GM12875 (cell line): ENCODE results near the gene KEL.

Experiments used
- H3K4me3 ChIP-seq: one replicate; pipeline ENCODE4 v1.5.1; 2011; ENCODE audit warnings: low read depth, low read length, control low read depth
- TF ChIP-seq, protein P1 (sequence below): IDR thresholded peaks from 2 replicates; pipeline ENCODE4 v1.5.1; 2011; ENCODE audit warnings: low read depth, mild to moderate bottlenecking, control low read depth, inconsistent platforms, low read length, moderate library complexity, borderline replicate concordance; ENCODE audit not compliant: insufficient read depth

The KEL gene

DNA sequence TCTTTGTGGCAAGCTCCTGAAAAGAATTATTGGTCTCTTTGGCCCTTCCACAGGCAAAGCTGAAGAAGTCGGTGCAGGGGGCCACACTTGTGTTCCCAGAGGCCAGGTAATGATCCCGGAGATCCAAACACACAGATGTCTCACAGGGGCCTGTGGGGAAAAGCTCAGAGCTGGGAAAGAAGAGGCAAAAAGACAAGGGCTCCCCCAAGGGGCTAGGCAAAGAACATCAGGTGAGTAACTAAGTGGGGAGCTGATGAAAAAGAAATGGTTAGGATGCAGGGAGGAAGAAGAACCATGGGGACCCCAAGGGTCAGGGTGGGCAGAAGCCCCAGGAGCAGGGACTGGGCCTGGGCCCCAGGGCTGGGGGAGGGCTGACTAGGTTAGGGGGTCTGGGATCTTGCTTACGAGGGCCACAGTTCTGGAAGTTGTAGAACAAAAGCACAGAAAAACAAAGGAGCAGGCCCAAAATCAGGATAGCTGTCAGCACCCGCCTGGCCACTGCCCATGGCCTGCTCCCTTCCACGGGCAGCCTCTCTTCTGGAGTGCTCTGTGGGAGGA is 1.1 kb downstream of the KEL start:
- TF ChIP-seq, protein P1, sequence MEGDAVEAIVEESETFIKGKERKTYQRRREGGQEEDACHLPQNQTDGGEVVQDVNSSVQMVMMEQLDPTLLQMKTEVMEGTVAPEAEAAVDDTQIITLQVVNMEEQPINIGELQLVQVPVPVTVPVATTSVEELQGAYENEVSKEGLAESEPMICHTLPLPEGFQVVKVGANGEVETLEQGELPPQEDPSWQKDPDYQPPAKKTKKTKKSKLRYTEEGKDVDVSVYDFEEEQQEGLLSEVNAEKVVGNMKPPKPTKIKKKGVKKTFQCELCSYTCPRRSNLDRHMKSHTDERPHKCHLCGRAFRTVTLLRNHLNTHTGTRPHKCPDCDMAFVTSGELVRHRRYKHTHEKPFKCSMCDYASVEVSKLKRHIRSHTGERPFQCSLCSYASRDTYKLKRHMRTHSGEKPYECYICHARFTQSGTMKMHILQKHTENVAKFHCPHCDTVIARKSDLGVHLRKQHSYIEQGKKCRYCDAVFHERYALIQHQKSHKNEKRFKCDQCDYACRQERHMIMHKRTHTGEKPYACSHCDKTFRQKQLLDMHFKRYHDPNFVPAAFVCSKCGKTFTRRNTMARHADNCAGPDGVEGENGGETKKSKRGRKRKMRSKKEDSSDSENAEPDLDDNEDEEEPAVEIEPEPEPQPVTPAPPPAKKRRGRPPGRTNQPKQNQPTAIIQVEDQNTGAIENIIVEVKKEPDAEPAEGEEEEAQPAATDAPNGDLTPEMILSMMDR: peak; percentile 36; the same call in 1 of the 2 replicates
- H3K4me3 ChIP-seq: no peak overlapping the region

DNA sequence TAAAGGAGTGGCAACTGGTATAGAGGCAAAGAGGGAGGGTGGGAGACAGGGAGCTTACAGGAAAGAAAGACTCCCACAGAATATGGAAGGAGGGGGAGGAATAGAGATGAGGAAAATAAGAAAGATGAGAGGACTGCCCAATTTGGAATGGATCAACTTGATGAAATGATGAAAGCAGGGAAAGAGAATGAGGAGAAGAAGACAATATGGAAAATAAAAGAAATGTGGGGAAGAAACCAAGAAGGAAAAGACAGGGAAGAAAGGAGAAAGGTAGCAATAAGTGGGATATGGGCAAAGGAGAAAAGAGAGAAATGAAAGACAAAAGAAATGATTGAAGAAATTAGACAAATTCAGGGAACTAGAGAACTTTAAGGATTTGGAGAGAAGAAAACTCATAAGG is 3.0 kb downstream of the KEL start:
- TF ChIP-seq, protein P1: no peak
- no peak overlapping the region for H3K4me3 ChIP-seq

DNA sequence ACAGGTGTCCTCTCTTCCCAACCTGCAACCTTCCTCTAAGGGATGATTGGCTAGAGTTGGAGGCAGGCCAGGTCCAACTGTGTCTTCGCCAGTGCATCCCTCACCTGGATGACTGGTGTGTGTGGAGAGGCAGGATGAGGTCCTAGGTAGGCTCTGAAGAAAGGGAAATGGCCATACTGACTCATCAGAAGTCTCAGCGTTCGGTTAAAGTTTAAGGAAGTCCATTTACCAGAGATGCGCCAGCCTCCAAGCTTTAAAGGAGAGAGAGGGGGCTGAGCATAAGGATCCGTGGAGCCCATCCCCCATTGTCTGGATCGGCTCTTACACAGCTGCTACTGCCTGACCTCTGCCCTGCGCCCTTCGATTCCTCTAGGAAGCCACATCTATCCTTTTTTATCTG is 4.4 kb downstream of the KEL start:
- no peak overlapping the region for H3K4me3 ChIP-seq
- TF ChIP-seq, protein P1: no peak

DNA sequence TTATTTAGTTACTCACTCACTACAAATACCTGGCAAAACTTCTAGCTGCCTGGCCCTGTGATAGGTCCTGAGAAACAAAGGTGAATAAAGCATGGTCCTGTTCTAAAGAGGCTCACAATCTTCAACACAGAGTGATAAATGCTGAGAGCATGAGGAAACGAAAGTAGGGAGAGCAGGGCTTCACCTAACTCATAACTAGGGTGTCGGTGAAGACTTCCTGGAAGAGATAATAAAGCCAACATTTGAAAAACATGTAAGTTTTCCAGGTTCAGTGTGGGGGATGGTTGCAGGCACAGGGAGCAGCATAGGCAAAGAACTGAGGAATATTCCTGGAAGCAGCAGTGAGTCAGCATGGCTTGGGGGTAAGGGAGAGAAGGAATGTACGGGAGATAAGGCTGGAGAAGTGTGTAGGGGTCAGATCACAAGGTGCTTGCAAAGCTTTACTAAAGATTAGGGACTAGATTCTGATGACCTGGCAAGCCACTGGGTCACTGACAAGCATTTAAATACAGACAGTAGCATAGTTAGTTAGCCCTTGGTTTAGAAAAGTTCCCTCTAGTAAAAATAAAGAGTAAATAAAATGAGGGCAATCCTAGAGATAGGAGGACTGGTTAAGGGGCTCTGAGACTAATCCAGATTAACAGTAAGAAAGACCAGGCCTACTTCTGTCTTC is 5.1 kb downstream of the KEL start:
- TF ChIP-seq, protein P1: no peak

DNA sequence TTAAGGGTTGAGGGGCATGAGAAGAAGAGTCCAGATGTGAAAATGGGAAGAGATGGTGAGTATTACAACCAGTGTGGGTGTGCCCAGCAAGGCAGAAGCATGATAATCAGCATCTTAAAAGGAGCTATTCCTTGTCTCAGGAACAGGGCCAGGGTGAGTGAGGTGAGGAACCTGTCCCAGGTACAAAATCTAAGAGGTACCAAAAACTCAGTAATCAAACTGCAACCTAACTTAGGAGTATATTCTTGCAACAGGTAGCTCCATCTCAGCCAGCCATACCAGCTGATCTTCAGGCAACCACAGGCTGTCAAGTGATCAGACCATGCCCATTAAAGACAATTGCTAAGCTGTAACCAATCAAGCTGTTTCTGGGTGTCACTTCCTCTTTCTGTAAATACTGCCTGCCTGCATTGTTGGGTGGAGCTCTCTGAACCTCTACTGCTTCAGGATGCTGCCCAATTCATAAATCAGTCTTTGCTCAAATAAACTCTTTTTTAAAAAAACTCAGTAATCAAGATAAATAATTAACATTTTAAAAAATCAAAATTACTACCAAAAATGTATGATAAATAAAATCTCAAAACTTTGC is 7.4 kb downstream of the KEL start:
- H3K4me3 ChIP-seq: no peak overlapping the region
- TF ChIP-seq, protein P1: no peak

More for the DNA sequence above, 5.1 kb downstream of the KEL start:
- H3K4me3 ChIP-seq: no peak overlapping the region

- TF ChIP-seq, protein P1: no peak
- no peak overlapping the region for H3K4me3 ChIP-seq
Observed at GRCh38 chr7:142950235-142950634, 11.9 kb downstream of the KEL start.

GRCh38 chr7:142948603-142949002 is 13.6 kb downstream of the KEL start:
- TF ChIP-seq, protein P1: no peak
- H3K4me3 ChIP-seq: no peak overlapping the region
